ENCODE data around the gene GZF1.
"Not testable (repeated sequence)": the region's sequence is repeated elsewhere in the genome, so short reads cannot be mapped to it uniquely, and the experiment has no call there.

Gene GZF1

DNA sequence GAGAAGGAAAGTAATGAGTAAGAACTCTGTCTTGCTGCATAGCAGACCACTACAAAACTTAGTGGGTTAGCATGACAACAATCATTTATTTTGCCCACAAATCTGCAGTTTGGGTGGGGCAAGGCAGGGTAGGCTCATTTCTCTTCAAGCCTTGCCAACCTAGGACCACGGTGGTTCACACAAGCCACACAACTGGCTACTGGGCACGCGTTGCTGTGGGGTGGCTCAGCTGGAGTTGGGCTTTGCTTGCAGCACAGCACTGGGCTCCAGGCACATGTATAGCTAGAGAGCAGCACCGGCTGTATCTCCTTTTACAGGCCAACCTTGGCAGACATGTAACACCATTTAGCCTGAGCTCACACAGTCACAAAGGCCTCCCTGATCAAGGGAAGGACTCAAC, 16.0 kb upstream of the GZF1 start:
- no peak for DNase-seq (ENCODE audit: low read depth)

DNA sequence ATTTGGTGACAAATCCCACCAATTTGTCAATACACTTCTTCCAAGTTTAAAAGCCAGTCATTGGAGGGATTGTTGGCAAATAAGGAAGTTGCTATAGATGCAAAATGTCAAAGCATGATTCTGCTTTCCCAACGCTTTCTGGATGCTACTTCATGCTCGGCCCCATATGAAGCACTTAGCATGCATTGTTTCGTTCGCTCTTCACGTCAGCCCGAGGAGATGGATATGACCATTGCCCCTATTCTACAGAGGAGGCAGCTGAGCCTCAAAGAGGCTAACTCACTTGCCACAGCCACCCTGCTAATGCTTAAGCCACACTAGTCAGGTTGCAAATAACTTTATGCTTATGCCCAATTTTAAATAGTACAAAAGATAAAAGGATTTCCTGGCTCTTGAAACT, 14.2 kb upstream of the GZF1 start:
- no peak for DNase-seq (ENCODE audit: low read depth)

GRCh38 chr20:23348510-23348909, 13.5 kb upstream of the GZF1 start:
- not testable (repeated sequence) for DNase-seq (ENCODE audit: low read depth)

- DNase-seq (ENCODE audit: low read depth), result peak; percentile 60
Measured at GRCh38 chr20:23349338-23350195, 12.4 kb upstream of the GZF1 start.

GRCh38 chr20:23350196-23350903, 11.6 kb upstream of the GZF1 start, which contains the start of gene NXT1:
NXT1 (plus strand) TSS chr20:23350791; CDS start chr20:23354042, 3,251 bp downstream.
- DNase-seq (ENCODE audit: low read depth), result peak; percentile 92

DNA sequence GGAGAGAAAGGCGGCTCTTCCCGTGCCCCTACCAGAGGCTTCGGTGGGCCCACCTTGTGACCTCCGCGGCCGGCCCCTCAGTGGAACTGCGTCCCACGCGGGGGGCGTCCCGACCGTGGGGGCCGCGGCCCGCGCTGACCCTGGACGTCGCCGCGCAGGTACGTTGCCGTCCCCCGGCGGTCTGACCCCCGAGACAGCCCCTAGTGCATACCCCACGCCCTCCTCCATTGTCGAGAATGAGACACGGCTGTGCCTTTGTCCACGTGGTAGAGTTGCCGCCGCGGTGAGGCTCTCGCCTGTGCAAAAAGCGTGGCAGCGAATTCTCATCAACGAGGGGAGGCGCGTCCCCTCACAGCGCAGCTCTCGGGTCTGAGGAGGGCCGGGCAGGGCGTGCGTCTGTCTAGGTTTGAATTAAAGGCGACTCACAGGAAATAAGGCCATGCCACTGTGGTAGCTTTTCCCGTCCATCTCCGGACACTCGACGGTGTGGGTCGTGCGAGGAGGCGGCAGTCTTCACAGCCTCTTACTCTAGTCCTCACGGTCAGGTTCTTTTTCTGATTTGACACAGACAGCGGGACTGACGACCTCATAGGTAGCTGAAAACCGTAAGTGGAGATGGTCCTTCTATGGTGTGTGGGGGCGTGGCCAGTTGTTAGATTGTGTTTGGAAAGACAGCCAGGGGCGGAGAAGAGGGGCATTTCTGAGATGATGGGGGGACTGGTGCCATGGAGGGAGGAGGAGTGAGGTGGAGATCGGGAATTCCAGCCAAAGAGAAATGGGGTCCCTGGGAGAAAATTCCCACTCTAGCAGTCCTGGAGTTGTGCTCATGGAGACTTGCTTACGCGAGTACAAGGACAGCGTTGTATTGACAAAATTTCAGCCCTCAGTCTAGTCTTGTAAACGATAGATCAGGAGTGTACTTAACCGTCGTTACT, 10.8 kb upstream of the GZF1 start:
- DNase-seq (ENCODE audit: low read depth), result peak; percentile 23

DNA sequence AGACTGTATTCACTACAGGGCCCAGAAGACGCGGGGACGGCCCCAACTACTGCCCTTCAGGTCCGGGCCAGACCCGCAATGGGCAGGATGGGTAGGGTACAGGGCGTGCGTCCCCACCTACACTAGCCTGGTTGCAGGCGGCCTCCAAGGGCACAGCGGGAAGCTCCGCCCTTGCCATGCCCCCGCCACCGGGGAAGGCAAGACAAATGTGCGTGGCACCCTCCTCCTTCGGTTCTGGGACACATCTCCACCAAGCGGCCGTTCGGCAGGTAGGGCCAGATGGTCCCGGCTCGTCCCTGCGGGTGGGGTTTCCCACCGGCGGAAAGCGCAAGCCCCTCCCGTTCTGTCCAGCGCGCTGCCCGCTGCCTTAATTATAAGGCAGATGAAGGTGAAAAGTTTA, 5.8 kb upstream of the GZF1 start:
- no peak for DNase-seq (ENCODE audit: low read depth)

- peak; percentile 99 for DNase-seq (ENCODE audit: low read depth)
Measured at GRCh38 chr20:23357767-23358562, 4.0 kb upstream of the GZF1 start.

GRCh38 chr20:23358563-23358906, 3.4 kb upstream of the GZF1 start:
- no peak for DNase-seq (ENCODE audit: low read depth)

- no peak for DNase-seq (ENCODE audit: low read depth)
Measured at GRCh38 chr20:23358923-23359593, 2.9 kb upstream of the GZF1 start.

- no peak for DNase-seq (ENCODE audit: low read depth)
Measured at GRCh38 chr20:23360531-23360930, 1.5 kb upstream of the GZF1 start.

DNA sequence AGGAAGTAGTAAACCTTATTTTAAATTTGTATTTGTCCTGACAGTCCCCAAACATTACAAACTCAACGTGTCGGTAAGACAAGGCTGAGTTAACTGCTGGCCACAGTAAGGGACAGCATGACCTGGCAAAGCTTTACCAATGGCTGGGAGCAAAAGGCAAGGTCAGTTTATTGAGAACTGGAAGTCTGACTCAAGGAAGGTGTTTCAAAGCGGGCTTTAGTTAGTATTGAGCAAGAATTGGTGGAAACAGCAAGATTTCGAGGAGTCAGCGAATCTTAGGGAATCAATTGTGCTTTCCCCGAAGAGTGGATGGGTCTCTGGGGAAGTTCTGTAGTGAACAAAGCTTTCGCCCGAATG, 885 bp upstream of the GZF1 start:
- no peak for DNase-seq (ENCODE audit: low read depth)

GRCh38 chr20:23362392-23363256, 642 bp downstream of the GZF1 start:
- DNase-seq (ENCODE audit: low read depth), result no peak

DNA sequence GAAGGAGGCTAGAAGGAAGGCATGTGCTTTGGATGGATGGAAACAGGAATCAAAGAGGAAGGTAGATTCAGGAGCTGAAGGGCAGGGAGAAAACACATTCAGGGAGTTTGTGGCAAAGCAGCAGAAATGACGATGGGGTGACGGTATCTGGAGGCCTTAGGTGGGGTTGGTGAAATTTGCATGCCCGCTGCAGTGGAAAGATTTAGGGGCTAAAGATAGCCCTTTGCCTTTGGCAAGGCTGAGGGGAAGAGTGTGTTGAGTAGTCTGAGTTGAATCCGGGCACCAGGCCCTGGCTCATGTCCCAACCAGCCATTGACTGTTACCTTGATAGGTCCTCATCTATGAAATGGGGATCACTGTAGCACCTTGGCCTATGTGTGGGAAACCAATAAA, 1.3 kb downstream of the GZF1 start:
- no peak for DNase-seq (ENCODE audit: low read depth)

DNA sequence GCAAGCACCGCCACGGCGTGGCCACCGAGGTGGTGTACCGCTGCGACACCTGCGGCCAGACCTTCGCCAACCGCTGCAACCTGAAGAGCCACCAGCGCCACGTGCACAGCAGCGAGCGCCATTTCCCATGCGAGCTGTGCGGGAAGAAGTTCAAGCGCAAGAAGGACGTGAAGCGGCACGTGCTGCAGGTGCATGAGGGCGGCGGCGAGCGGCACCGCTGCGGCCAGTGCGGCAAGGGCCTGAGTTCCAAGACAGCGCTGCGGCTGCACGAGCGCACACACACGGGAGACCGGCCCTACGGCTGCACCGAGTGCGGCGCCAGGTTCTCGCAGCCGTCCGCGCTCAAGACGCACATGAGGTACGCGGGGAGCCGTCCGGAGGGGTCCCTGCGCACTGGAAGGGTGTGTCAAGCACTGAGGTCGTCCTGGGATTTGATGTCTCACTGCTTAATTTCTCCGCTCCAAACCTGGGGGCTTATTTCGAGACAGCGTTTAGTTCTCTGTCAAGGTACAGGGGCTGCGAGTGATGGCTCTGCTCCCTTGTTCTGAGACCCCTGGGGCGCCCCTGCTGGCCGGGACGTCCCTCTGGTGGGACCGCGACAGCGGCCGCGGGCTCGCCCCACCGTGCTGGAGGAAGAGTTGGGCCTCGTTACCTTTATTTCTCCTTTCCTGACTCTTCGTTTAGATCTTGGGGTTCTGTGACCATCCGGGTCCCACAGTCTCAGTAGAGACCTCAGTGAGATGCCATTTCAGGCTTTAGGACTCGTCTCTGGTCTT, 3.6 kb downstream of the GZF1 start:
- DNase-seq (ENCODE audit: low read depth), result no peak

DNA sequence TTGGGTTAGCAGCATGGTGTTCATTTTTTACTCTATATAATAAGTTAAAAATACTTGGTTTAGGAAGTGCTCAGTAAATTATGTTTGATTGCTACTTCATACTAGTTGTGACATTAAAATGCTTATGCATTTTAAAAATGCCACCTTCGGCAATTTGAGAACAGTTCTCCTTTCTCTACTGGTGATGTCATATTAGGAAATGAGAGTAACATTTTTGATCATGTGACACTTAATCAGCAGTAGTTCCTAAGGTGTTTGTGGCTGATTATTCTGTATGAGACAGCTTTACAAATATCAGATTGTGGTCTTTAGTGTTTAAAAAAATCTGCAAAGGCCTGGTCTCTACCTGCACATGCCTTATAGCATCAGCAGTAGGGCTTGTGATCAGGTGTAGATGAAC, 4.4 kb downstream of the GZF1 start:
- no peak for DNase-seq (ENCODE audit: low read depth)

GRCh38 chr20:23367770-23368169, 5.8 kb downstream of the GZF1 start:
- no peak for DNase-seq (ENCODE audit: low read depth)

GRCh38 chr20:23368316-23369071, 6.5 kb downstream of the GZF1 start:
- no peak for DNase-seq (ENCODE audit: low read depth)
